Stomach (tissue), 19 donors: ENCODE measurements around the gene LTO1. TPM values are rescaled to one million over a fixed set of nuclear protein-coding genes. Genes with fewer than 3 reads are reported as not detected.

Experiments used
- DNase-seq, 2 donors: peaks; one replicate each; pipeline versions ENCODE4 v3.0.0 to v3.0.0-alpha.2; 2013 to 2019
- H3K27ac ChIP-seq, 5 donors: fragments of 200-600 bp in 4 of 5; sonication (generic) in 4 of 5; one replicate each; pipeline ENCODE4 v1.5.1; 2013 to 2019; ENCODE audit warnings: mild to moderate bottlenecking in 1 of 5, moderate library complexity in 1 of 5
- H3K27me3 ChIP-seq, 3 donors: fragments of 200-600 bp; sonication (generic); one replicate each; pipeline ENCODE4 v1.5.1; 2017 to 2019; ENCODE audit warnings: mixed run types in 1 of 3
- H3K36me3 ChIP-seq, 4 donors: fragments of 200-600 bp; sonication (generic); 1 replicate in 3 of 4; 2 replicates in 1 of 4; pipeline ENCODE4 v1.5.1; 2016 to 2019
- H3K4me1 ChIP-seq, 4 donors: fragments of 200-600 bp; sonication (generic); one replicate each; pipeline ENCODE4 v1.5.1; 2016 to 2019
- H3K4me3 ChIP-seq, 4 donors: fragments of 200-600 bp; sonication (generic) in 3 of 4; one replicate each; pipeline ENCODE4 v1.5.1; 2016 to 2019; ENCODE audit warnings: mild to moderate bottlenecking in 1 of 4
- H3K9me3 ChIP-seq, 4 donors: fragments of 200-600 bp; sonication (generic); one replicate each; pipeline ENCODE4 v1.5.1; 2016 to 2019
- CTCF ChIP-seq, 7 experiments: fragments of 450-650 bp in 4 of 7; fragments of 200-600 bp in 3 of 7; sonication (generic) in 3 of 7; IDR thresholded peaks; one replicate each; pipeline ENCODE4 v1.5.1; 2016 to 2019; ENCODE audit warnings: antibody characterized with exemption in 7 of 7, control low read depth in 2 of 7, mild to moderate bottlenecking in 1 of 7
- EP300 ChIP-seq: sonication (generic); formaldehyde crosslinking; IDR thresholded peaks from one replicate; pipeline ENCODE4 v1.6.1; 2017; ENCODE audit warnings: antibody characterized with exemption
- POLR2A ChIP-seq, 4 donors: fragments of 450-650 bp; IDR thresholded peaks; one replicate each; pipeline ENCODE4 v1.6.1; 2016; ENCODE audit warnings: antibody characterized with exemption in 4 of 4, control low read depth in 2 of 4, mild to moderate bottlenecking in 1 of 4, moderate library complexity in 1 of 4
- POLR2AphosphoS5 ChIP-seq, 3 donors: sonication (generic); formaldehyde crosslinking; IDR thresholded peaks; one replicate each; pipeline ENCODE4 v1.6.1; 2016; ENCODE audit warnings: antibody characterized with exemption in 3 of 3
- WGBS, 5 donors: extraction: QIAGEN DNeasy Blood & Tissue Kit in 3 of 5; methylation state at CpG; one replicate each; pipeline versions ENCODE4 v1.1.5 to v1.1.7; 2013 to 2018; 5-methylcytosine and 5-hydroxymethylcytosine counted together
- intact Hi-C: fragments of 100-400 bp; cut with DNase I; formaldehyde crosslinking; loops from one replicate; pipeline ENCODE4 v1.15.1; 2023; ENCODE audit warnings: low total_unique reads
- long read RNA-seq, 10 donors: transcript quantifications; one replicate each; lab custom pipeline, GENCODE V29; 2026
- polyA plus RNA-seq, 3 donors: library from polyadenylated mRNA; stranded (reverse); fragments of 200-250 nt; gene quantifications; one replicate each; pipeline ENCODE4 v1.2.3, GENCODE V29; 2013
- total RNA-seq, 5 donors: library from RNA; depleted of rRNA; stranded (reverse); fragments of >200 nt; gene quantifications; one replicate each; pipeline versions ENCODE4 v1.1.0 to v1.2.3, GENCODE V29; 2014 to 2016
- donor health status: healthy with polysubstance abuse.
- donor health status: Bipolar disorder and iron deficiency.
- donor health status: healthy.

Gene LTO1
- total RNA-seq (100 to 1,000 TPM in 1 of 5 donors, 10 to 100 TPM in 3, 1 to 10 TPM in 1; 2.3 to 107 (median 37.6) TPM), polyA plus RNA-seq (10 to 100 TPM; 14.2 to 23.1 (median 22.6) TPM)
- long read RNA-seq, donor 1, partial matches to known transcripts = 25 of 25 reads
- long read RNA-seq, donor 1, other reads (novel, unspliced or antisense) = 0 of 25 reads
- long read RNA-seq, donor 2 = 0 reads
- long read RNA-seq, donor 3 = 0 reads
- long read RNA-seq, donor 4 = 0 reads
- long read RNA-seq, donor 5, partial matches to known transcripts = 0 of 5 reads
- long read RNA-seq, donor 5, other reads (novel, unspliced or antisense) = 0 of 5 reads
- long read RNA-seq, donor 6, partial matches to known transcripts = 0 of 6 reads
- long read RNA-seq, donor 6, other reads (novel, unspliced or antisense) = 0 of 6 reads
- long read RNA-seq, donor 7, partial matches to known transcripts = 0 of 1 reads
- long read RNA-seq, donor 7, other reads (novel, unspliced or antisense) = 0 of 1 reads
- long read RNA-seq, donor 8, partial matches to known transcripts = 0 of 3 reads
- long read RNA-seq, donor 8, other reads (novel, unspliced or antisense) = 0 of 3 reads
- long read RNA-seq, donor 9, partial matches to known transcripts = 0 of 2 reads
- long read RNA-seq, donor 9, other reads (novel, unspliced or antisense) = 0 of 2 reads
- long read RNA-seq, donor 10, partial matches to known transcripts = 0 of 3 reads
- long read RNA-seq, donor 10, other reads (novel, unspliced or antisense) = 0 of 3 reads

- WGBS, 5 donors = 2 to 4% (median 3%) methylated on average over 40 to 72 of the region's 72 CpGs
- intact Hi-C loops = no loop called here
These were observed at the start of gene LTO1 for GRCh38 chr11:69674886-69675714. LTO1 (minus strand) TSS chr11:69675353; CDS start chr11:69675239, 114 bp downstream.

GRCh38 chr11:69721745-69722144 is 46.6 kb upstream of the LTO1 start:
- DNase-seq = no peak
- 31 to 49% (median 33%) methylated on average over 9 of the region's 9 CpGs for WGBS, 5 donors

More at GRCh38 chr11:69674886-69675714, at the start of gene LTO1:
- TF ChIP-seq EP300 = no peak
- TF ChIP-seq POLR2AphosphoS5 (IDR thresholded peaks at IDR 0.05) = peak; percentile 93 to 98 (median 97)
- peak in 1 of 7 experiments; percentile 15 for TF ChIP-seq CTCF (IDR thresholded peaks at IDR 0.05)
- no peak for TF ChIP-seq POLR2A (IDR thresholded peaks at IDR 0.05)
- peaks cover 14 to 40% (median 30%) of the 10 kb centered on the region in 4 donors for H3K4me1 ChIP-seq
- no peaks in the 10 kb centered on the region for H3K9me3 ChIP-seq
- H3K27me3 ChIP-seq = no peaks in the 10 kb centered on the region
- H3K36me3 ChIP-seq = peaks cover 8 to 30% (median 27%) of the 10 kb centered on the region in 4 donors
- peak within 1 kb of the TSS; percentile 89 to 96 (median 93) for H3K27ac ChIP-seq
- DNase-seq = peak; percentile 98 to 99
- H3K4me3 ChIP-seq = peak within 1 kb of the TSS; percentile 95 to 99 (median 96)

GRCh38 chr11:69721106-69721505 is 46.0 kb upstream of the LTO1 start:
- intact Hi-C loops = loop anchor here (10.0 kb wide), 1 partner anchor 154 kb away; no protein-coding TSS in a partner anchor

More at GRCh38 chr11:69721745-69722144, 46.6 kb upstream of the LTO1 start:
- Histone ChIP-seq H3K4me3 (no peak overlapping the region), H3K27ac (no peak overlapping the region), H3K9me3 (no peaks in the 10 kb centered on the region), H3K27me3 (peaks cover 10 to 90% (median 41%) of the 10 kb centered on the region in 3 donors), H3K36me3 (no peaks in the 10 kb centered on the region), H3K4me1 (peaks cover 0 to 5% (median 0%) of the 10 kb centered on the region in 4 donors)
- intact Hi-C loops = loop anchor here (10.0 kb wide), 1 partner anchor 153 kb away; no protein-coding TSS in a partner anchor
- TF ChIP-seq POLR2A (IDR thresholded peaks at IDR 0.05) = no peak
- no peak for TF ChIP-seq CTCF (IDR thresholded peaks at IDR 0.05)
- TF ChIP-seq EP300 = no peak
- no peak for TF ChIP-seq POLR2AphosphoS5 (IDR thresholded peaks at IDR 0.05)

GRCh38 chr11:69718912-69719311 is 43.8 kb upstream of the LTO1 start:
- TF ChIP-seq POLR2A (IDR thresholded peaks at IDR 0.05) = no peak
- TF ChIP-seq EP300 = no peak
- TF ChIP-seq CTCF (IDR thresholded peaks at IDR 0.05) = no peak
- TF ChIP-seq POLR2AphosphoS5 (IDR thresholded peaks at IDR 0.05) = no peak
- 58 to 76% (median 72%) methylated on average over 6 to 8 of the region's 8 CpGs for WGBS, 5 donors
- Histone ChIP-seq H3K27me3 (peaks cover 10 to 83% (median 43%) of the 10 kb centered on the region in 3 donors), H3K9me3 (no peaks in the 10 kb centered on the region), H3K27ac (no peak overlapping the region), H3K4me3 (no peak overlapping the region), H3K36me3 (no peaks in the 10 kb centered on the region), H3K4me1 (peaks cover 0 to 5% (median 0%) of the 10 kb centered on the region in 4 donors)
- intact Hi-C loops = no loop called here
- DNase-seq = no peak

More at GRCh38 chr11:69721106-69721505, 46.0 kb upstream of the LTO1 start:
- H3K4me1 ChIP-seq = peaks cover 0 to 5% (median 0%) of the 10 kb centered on the region in 4 donors
- peaks cover 10 to 90% (median 43%) of the 10 kb centered on the region in 3 donors for H3K27me3 ChIP-seq
- H3K9me3 ChIP-seq = no peaks in the 10 kb centered on the region
- TF ChIP-seq EP300 = no peak
- 40 to 56% (median 45%) methylated on average over 14 of the region's 14 CpGs for WGBS, 5 donors
- no peaks in the 10 kb centered on the region for H3K36me3 ChIP-seq
- H3K4me3 ChIP-seq = no peak overlapping the region
- no peak overlapping the region for H3K27ac ChIP-seq
- no peak for DNase-seq
